Sigmoid colon (tissue), 7 donors: ENCODE measurements around the gene ADH5. TPM values are rescaled to one million over a fixed set of nuclear protein-coding genes. Genes with fewer than 3 reads are reported as not detected.
"Not testable (repeated sequence)": the region's sequence is repeated elsewhere in the genome, so short reads cannot be mapped to it uniquely, and the experiment has no call there.

Source experiments
- DNase-seq: peaks from one replicate; pipeline ENCODE4 v3.0.0-alpha.2; 2019
- H3K27ac ChIP-seq, 4 donors: fragments of 200-600 bp; sonication (generic); one replicate each; pipeline ENCODE4 v1.5.1; 2016 to 2019; ENCODE audit warnings: mild to moderate bottlenecking in 1 of 4
- H3K27me3 ChIP-seq, 3 donors: fragments of 200-600 bp; sonication (generic); one replicate each; pipeline ENCODE4 v1.5.1; 2019; ENCODE audit warnings: mild to moderate bottlenecking in 1 of 3
- H3K36me3 ChIP-seq, 4 donors: fragments of 200-600 bp; sonication (generic); one replicate each; pipeline ENCODE4 v1.5.1; 2016 to 2019
- H3K4me1 ChIP-seq, 4 donors: fragments of 200-600 bp; sonication (generic); one replicate each; pipeline ENCODE4 v1.5.1; 2017 to 2019
- H3K4me3 ChIP-seq, 4 donors: fragments of 200-600 bp; sonication (generic); one replicate each; pipeline ENCODE4 v1.5.1; 2017 to 2019; ENCODE audit warnings: mild to moderate bottlenecking in 2 of 4, moderate library complexity in 1 of 4
- H3K9me3 ChIP-seq, 4 donors: fragments of 200-600 bp in 3 of 4; sonication (generic) in 3 of 4; one replicate each; pipeline versions ENCODE4 v1.5.1 to v1.6.1; 2013 to 2019
- CTCF ChIP-seq, 4 experiments: fragments of 450-650 bp in 3 of 4; fragments of 200-600 bp in 1 of 4; IDR thresholded peaks; one replicate each; pipeline ENCODE4 v1.5.1; 2016 to 2019; ENCODE audit warnings: antibody characterized with exemption in 4 of 4, mild to moderate bottlenecking in 3 of 4, moderate library complexity in 2 of 4
- EP300 ChIP-seq, 4 donors: sonication (generic); formaldehyde crosslinking; IDR thresholded peaks; one replicate each; pipeline ENCODE4 v1.6.1; 2017; ENCODE audit warnings: antibody characterized with exemption in 4 of 4
- POLR2A ChIP-seq, 2 donors: fragments of 450-650 bp; IDR thresholded peaks; one replicate each; pipeline ENCODE4 v1.6.1; 2016; ENCODE audit warnings: antibody characterized with exemption in 2 of 2, mild to moderate bottlenecking in 2 of 2, moderate library complexity in 2 of 2
- POLR2AphosphoS5 ChIP-seq, 4 donors: sonication (generic); formaldehyde crosslinking; IDR thresholded peaks; one replicate each; pipeline ENCODE4 v1.6.1; 2017; ENCODE audit warnings: antibody characterized with exemption in 4 of 4
- WGBS, 2 donors: extraction: QIAGEN DNeasy Blood & Tissue Kit; methylation state at CpG; one replicate each; pipeline ENCODE4 v1.1.7; 2013; 5-methylcytosine and 5-hydroxymethylcytosine counted together
- intact Hi-C: fragments of 100-400 bp; cut with DNase I; formaldehyde crosslinking; loops from one replicate; pipeline ENCODE4 v1.15.1; 2023
- polyA plus RNA-seq, 3 donors: library from polyadenylated mRNA; stranded (reverse); fragments of 200-250 nt; gene quantifications; one replicate each; pipeline ENCODE4 v1.2.3, GENCODE V29; 2013
- total RNA-seq, 4 donors: library from RNA; depleted of rRNA; stranded (reverse); fragments of >200 nt; gene quantifications; one replicate each; pipeline ENCODE4 v1.1.0, GENCODE V29; 2016
- donor health status: healthy with polysubstance abuse.
- donor health status: Bipolar disorder and iron deficiency.
- donor health status: healthy.

Gene ADH5
- total and polyA plus RNA-seq, 7 donors = 146 to 349 (median 237) TPM

- Histone ChIP-seq H3K27me3 (no peaks in the 10 kb centered on the region), H3K36me3 (no peaks in the 10 kb centered on the region), H3K4me1 (peaks cover 0 to 22% (median 16%) of the 10 kb centered on the region in 4 donors), H3K27ac (no peak overlapping the region), H3K4me3 (no peak overlapping the region), H3K9me3 (peaks cover 0 to 6% (median 1%) of the 10 kb centered on the region in 4 donors)
- WGBS, 2 donors = 23 to 68% methylated on average over 7 of the region's 7 CpGs
- no peak for TF ChIP-seq POLR2A (IDR thresholded peaks at IDR 0.05)
- TF ChIP-seq EP300 (IDR thresholded peaks at IDR 0.05) = no peak
- TF ChIP-seq POLR2AphosphoS5 (IDR thresholded peaks at IDR 0.05) = no peak
- no peak for TF ChIP-seq CTCF (IDR thresholded peaks at IDR 0.05)
- intact Hi-C loops = no loop called here
- DNase-seq = no peak
Observed at GRCh38 chr4:99024481-99025275, 63.9 kb downstream of the ADH5 start.

- DNase-seq, H3K9me3 ChIP-seq, intact Hi-C loops, H3K4me3 ChIP-seq, H3K27me3 ChIP-seq, H3K27ac ChIP-seq, H3K36me3 ChIP-seq: not testable (repeated sequence)
- 16 to 72% methylated on average over 10 of the region's 10 CpGs for WGBS, 2 donors
- H3K4me1 ChIP-seq = peaks cover 0 to 22% (median 11%) of the 10 kb centered on the region in 4 donors
Observed at GRCh38 chr4:99023800-99024251, 64.8 kb downstream of the ADH5 start.

DNA sequence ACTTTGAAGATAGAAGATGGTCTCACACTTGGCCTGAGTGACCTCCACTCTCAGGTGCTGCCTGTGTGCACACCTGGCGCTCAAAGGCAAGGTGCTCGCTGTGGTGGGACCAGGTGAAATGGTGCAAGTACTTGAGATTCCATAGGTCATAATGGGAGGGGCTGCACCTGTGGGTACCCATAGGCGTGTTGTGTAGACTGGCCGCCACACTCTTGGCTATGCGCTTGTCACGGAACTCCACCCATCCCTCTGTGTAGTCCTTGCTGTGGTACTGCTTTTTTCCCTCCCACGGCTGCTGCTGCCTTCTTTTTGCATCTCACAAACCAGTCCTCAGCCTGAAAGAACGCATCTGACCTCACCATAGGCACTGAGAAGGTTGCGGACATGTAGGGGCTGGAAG, 66.0 kb downstream of the ADH5 start:
- Histone ChIP-seq H3K27ac (no peak overlapping the region), H3K36me3 (no peaks in the 10 kb centered on the region), H3K4me3 (no peak overlapping the region), H3K9me3 (peaks cover 0 to 8% (median 1%) of the 10 kb centered on the region in 4 donors), H3K4me1 (peaks cover 0 to 22% (median 10%) of the 10 kb centered on the region in 4 donors), H3K27me3 (no peaks in the 10 kb centered on the region)
- no peak for DNase-seq
- intact Hi-C loops = no loop called here
- TF ChIP-seq CTCF (IDR thresholded peaks at IDR 0.05) (no peak), POLR2AphosphoS5 (IDR thresholded peaks at IDR 0.05) (no peak), EP300 (IDR thresholded peaks at IDR 0.05) (no peak), POLR2A (IDR thresholded peaks at IDR 0.05) (no peak)
- 92 to 95% methylated on average over 9 of the region's 9 CpGs for WGBS, 2 donors

DNA sequence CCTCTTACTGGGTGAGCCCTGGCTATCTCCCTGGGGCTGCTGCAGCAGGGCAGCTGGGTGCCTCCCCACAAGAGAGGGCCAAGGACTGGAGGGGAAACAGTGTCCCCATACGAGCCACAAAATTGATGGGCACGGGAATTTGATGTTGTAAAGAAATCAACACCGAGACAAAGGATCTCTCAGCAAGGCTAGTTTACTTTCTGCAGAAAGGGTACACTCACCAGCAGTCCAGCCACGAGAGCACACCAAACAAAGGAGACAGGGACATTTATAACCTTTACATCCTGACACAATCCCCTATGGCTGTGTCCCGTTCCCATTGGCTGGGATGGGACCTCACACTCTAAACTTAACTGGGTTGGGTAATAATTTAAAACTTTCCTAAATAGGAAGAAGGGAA, 67.2 kb downstream of the ADH5 start:
- no peak for DNase-seq
- Histone ChIP-seq H3K4me3 (no peak overlapping the region), H3K27me3 (no peaks in the 10 kb centered on the region), H3K27ac (no peak overlapping the region), H3K36me3 (no peaks in the 10 kb centered on the region), H3K4me1 (peaks cover 0 to 18% (median 13%) of the 10 kb centered on the region in 4 donors), H3K9me3 (peaks cover 0 to 8% (median 1%) of the 10 kb centered on the region in 4 donors)
- TF ChIP-seq POLR2A (IDR thresholded peaks at IDR 0.05) (no peak), POLR2AphosphoS5 (IDR thresholded peaks at IDR 0.05) (no peak), EP300 (IDR thresholded peaks at IDR 0.05) (no peak), CTCF (IDR thresholded peaks at IDR 0.05) (no peak)
- WGBS, 2 donors = 95 to 98% methylated on average over 5 of the region's 5 CpGs
- intact Hi-C loops = no loop called here

Other genes with a start within 250 kb of the ADH5 start
- gene EIF4E, start 159.7 kb downstream of the ADH5 start, total RNA-seq = 10 to 100 TPM; 38.5 to 81.3 (median 65.4) TPM
- gene EIF4E, start 159.7 kb downstream of the ADH5 start, polyA plus RNA-seq = 100 to 1,000 TPM in 1 of 3 donors, 10 to 100 TPM in 2; 67.3 to 115 (median 74.5) TPM
- 10 to 100 TPM; 47.6 to 56.0 (median 51.4) TPM for gene METAP1, start 93.1 kb downstream of the ADH5 start, total RNA-seq
- 10 to 100 TPM; 34.2 to 49.9 (median 34.7) TPM for gene METAP1, start 93.1 kb downstream of the ADH5 start, polyA plus RNA-seq
- gene ADH4, start 55.5 kb upstream of the ADH5 start, total RNA-seq = 1 to 10 TPM in 1 of 4 donors, under 1 TPM in 1, not detected in 2; 0.71 to 1.3 TPM
- 1 to 10 TPM in 1 of 3 donors, under 1 TPM in 1, not detected in 1; 0.79 to 1.4 TPM for gene ADH4, start 55.5 kb upstream of the ADH5 start, polyA plus RNA-seq
- gene ADH6, start 130.5 kb upstream of the ADH5 start, total RNA-seq = not detected
- 10 to 100 TPM in 1 of 3 donors, 1 to 10 TPM in 2; 5.0 to 12.5 (median 8.4) TPM for gene ADH6, start 130.5 kb upstream of the ADH5 start, polyA plus RNA-seq
- gene ADH1A, start 202.2 kb upstream of the ADH5 start, total RNA-seq = not detected
- not detected for gene ADH1A, start 202.2 kb upstream of the ADH5 start, polyA plus RNA-seq
- 100 to 1,000 TPM; 270 to 906 (median 466) TPM for gene ADH1B, start 232.6 kb upstream of the ADH5 start, total RNA-seq
- 100 to 1,000 TPM in 2 of 3 donors, 10 to 100 TPM in 1; 35.4 to 548 (median 171) TPM for gene ADH1B, start 232.6 kb upstream of the ADH5 start, polyA plus RNA-seq